NB4 (cell line): ENCODE measurements around the gene TPPP3.

Experiments used
- MYC ChIP-seq: IDR thresholded peaks from 2 replicates; pipeline ENCODE4 v1.6.1; 2011; ENCODE audit warnings: low read depth, low read length
- POLR2A ChIP-seq: IDR thresholded peaks from 2 replicates; pipeline ENCODE4 v1.6.1; 2011; ENCODE audit warnings: mild to moderate bottlenecking; ENCODE audit not compliant: insufficient read length; ENCODE audit errors: extremely low read depth
- TF ChIP-seq, protein P1 (sequence below): IDR thresholded peaks from one replicate; pipeline ENCODE4 v1.5.1; 2012; ENCODE audit warnings: low read depth, low read length
- TF ChIP-seq, protein P2 (sequence below): IDR thresholded peaks from 2 replicates; pipeline ENCODE4 v1.6.1; 2011; ENCODE audit warnings: low read depth, low read length

DNA sequence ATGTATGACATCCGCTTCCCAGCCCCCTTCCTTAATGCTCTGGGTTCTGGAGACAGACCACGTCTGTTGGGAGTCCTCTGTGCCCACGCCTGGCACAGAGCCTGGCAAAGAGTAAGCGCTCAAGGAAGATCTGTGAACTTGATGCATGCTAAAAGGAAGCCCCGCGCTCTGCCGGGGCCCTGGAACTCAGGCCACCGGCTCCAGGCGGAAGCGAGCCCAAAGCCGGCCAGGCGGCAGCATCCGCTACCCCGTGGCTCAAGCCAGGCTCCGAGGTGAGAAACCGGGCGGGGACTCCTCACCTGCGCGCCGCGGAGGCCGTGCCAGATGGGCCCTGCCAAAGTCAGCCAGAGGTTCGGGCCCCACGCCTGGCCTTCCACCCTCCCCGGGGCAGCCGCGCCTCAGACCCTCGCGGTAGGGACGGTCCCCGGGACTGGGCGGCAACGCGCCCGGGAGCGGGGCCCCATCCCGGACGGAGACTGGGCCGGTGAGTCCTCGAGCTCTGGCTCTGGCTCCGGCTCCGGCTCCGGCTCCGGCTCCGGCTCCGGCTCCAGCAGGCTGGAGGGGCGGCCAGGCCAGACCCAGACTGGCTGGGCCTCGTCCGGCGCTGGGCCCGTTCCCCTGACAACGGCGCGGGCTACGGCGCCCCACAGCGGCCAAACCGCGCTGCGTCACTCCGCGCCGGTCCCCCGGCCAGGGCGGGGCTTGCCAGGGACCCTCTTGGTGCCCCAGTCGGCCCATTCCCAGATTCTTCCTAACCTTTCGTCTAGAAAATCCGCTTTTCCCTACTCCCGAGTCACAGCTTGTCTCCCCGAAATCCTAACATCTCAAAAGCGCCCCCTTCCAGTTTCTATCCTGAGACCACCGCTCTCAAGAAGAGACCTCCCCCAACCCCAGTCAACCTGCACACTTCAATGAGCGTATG lies 22.8 kb upstream of the TPPP3 start, which contains the start of gene ZDHHC1:
- TF ChIP-seq POLR2A (no peak), MYC (no peak)
- TF ChIP-seq, protein P1, sequence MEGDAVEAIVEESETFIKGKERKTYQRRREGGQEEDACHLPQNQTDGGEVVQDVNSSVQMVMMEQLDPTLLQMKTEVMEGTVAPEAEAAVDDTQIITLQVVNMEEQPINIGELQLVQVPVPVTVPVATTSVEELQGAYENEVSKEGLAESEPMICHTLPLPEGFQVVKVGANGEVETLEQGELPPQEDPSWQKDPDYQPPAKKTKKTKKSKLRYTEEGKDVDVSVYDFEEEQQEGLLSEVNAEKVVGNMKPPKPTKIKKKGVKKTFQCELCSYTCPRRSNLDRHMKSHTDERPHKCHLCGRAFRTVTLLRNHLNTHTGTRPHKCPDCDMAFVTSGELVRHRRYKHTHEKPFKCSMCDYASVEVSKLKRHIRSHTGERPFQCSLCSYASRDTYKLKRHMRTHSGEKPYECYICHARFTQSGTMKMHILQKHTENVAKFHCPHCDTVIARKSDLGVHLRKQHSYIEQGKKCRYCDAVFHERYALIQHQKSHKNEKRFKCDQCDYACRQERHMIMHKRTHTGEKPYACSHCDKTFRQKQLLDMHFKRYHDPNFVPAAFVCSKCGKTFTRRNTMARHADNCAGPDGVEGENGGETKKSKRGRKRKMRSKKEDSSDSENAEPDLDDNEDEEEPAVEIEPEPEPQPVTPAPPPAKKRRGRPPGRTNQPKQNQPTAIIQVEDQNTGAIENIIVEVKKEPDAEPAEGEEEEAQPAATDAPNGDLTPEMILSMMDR = peak; percentile 27
- TF ChIP-seq, protein P2, sequence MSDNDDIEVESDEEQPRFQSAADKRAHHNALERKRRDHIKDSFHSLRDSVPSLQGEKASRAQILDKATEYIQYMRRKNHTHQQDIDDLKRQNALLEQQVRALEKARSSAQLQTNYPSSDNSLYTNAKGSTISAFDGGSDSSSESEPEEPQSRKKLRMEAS = no peak
